Inflammatory macrophage (primary cell): ENCODE data around the gene EIF4EBP2.

Experiments
- DNase-seq, 2 donors: peaks; one replicate each; pipeline ENCODE4 v3.0.0-alpha.2; 2020 to 2022

Gene EIF4EBP2

DNA sequence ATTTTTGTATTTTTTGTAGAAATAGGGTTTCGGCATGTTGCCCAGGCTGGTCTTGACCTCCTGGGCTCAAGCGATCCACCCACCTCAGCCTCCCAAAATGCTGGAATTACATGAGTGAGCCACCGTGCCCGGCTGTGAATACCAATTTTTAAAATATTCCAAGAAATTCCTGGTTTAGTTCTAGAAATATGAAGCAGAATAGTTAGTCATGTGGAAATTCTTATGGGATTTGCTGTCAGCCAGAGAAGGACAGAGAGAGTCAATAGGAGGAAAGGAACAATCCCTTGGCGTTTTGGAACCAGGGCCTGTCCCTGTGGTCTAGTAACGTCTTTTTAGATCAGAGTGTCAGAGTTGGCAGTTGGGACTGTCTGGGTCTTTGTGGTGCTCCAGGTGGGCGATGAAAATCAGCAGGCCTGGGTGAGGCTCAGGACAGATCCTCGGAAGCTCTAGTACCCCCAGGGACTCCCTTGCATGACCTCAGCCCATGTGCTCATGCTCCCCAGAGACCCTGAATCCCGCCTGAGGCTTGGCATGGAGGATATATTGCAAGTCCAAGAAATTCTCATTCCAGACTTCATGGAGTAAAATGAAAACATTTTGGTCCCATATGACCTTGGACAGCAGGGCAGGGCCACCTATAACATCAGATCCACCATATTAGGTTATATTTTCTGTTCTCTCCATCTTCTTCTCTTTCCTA is 29.8 kb downstream of the EIF4EBP2 start:
- DNase-seq = no peak

DNA sequence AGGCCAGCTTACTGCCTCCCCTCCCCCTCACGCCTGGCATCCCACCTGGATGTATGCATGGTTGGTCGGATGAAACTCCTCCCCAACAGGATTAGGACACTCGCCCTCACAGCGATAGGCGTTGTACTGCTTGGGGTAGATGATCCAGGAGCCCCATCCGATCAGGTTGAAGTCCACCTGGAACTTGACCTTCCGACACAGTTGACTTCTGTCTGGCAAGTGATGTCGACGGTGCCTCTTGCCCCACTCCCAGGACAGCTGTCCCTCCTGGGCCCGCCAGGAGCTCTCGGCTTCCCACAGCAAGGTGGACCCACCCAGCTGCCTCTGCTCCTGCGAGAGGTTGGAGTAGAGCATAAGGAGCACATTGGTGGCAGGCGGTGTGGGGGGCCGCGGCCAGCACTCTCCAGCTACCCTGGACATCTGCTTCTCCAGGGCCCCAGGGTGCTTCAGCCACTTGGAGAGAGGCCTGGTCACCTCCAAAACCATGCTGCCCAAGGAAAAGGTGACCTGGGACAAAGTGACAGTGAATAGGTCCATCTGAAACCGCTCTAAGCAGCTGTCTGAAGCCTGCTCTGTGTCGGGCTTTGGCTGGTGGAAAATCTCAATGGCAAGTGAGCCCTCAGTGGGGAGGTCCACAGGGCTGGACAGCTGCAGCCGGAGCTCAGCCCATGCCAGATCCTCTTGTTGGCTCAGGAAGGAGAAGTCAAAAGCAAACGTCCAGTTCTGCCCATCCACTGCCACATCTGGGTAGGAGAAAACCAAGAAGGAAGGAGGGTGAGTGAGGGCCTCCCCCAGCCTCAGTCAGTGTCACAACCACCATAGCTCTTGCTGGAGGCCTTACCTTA is 31.5 kb downstream of the EIF4EBP2 start:
- no peak for DNase-seq

DNA sequence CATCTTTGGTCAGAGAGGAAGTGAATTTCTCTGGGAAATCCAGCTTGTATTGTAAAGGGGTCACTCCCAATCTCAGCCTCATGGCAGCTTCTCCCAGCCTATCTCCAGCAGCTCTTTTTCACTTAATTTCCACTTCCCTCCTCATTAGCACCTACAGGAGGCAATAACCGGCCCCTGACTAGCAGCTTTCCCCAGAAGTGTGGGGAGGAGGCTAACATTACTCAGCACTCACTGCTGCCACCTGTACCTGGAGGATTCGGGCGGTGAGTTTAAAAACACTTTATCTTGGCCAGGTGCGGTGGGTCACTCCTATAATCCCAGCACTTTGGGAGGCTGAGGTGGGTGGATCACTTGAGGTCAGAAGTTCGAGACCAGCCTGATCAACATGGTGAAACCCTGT is 33.8 kb downstream of the EIF4EBP2 start:
- no peak for DNase-seq

DNA sequence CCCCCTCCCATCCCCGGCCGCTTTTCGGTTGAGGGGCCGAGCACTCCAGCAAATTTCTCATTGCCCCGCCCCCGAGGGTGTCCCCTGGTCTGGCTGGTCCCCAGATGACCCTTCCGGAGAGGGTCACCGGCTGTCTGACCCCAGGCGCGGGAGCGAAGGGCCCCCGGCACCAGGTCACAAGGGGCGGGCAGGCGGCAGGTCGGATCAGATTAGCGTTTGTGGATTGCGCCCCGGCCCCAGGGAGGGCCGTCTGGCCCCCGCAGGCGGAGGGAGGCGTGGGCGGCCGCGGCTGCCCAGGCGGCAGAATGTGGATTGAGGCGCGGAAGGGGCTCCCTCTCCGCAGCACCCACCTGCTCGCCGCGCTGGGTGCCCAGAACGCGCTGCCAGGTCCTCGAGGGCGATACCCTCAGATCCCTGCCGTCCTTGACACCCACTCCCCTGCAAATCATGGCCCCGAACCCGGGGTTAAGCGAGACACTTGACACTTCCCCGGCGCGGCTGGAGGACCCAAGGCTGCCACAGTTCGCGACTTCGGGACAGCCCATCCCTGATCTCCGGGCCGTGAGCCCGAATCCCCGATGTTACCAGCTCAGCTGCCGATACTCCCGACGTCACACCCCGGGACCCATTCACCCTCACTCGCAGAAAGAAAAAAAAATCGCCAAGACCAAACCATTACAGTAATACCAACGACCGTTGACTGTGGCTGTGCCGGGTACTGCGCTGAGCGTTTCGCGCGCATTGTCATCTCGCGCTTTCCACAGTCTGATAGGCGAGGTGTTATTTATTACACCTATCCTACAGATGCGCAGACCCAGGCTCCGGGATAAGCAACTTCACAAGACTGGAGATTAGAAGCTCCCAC is 36.6 kb downstream of the EIF4EBP2 start:
- no peak for DNase-seq

DNA sequence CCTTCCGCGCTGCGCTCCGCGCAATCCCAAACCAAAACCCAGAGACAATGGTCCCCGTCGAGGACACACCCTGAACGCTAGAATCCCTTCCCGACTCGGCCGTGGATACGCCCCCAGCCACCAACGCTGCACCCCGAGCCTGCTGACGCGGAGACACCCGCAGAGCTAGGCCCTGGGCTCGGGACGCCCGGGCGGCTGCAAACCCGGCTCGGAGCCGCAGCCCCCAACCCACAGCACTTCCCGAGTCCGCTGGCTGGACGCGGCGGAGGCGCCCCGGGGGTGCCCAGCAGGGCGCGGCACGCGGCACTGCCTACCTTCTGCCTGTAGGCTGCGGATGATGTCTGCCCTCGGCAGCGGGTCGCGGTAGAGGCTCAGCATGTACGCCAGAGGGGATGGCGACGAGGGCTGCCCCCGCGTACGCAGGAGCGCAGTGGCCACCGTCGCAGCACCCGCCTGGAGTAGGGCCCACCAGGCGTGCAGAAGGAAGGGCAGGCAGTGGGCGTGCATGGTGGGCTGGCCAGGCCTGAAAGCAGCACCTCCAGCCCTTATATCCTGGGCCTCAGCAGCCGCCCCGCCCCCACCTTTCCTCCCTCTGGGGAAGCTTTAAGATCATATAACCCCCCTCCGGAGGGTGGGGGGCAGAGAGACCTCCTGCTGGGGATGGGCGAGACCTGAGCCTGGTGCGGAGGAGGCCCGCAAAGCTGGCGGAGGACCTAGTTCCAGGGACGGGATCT is 37.4 kb downstream of the EIF4EBP2 start, which contains the start of gene NODAL:
Gene NODAL, minus strand, starts transcription at position 521 of the 734 bp plus-strand sequence. Its CDS starts 14 bp downstream, at position 507.
- no peak for DNase-seq

DNA sequence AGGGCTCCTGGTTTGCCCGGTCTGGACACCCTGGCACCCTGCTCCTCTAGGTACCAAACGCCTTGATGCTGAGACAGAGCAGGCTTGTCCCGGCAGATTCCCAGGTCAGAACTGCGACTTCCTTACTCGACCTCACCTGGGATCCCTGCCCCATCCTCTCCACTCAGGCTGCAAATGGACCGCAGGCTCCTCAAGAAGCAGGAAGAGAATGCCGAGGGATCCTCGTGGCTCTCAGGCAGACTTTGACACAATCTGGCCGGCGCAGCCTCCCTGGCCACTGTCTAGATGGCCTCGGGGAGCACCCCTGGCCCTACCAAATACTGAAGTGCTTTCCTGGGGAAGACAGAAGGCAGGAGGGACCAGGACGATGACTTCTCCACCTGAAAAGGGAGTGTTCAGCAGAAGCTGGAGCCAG is 38.0 kb downstream of the EIF4EBP2 start:
- DNase-seq = no peak

DNA sequence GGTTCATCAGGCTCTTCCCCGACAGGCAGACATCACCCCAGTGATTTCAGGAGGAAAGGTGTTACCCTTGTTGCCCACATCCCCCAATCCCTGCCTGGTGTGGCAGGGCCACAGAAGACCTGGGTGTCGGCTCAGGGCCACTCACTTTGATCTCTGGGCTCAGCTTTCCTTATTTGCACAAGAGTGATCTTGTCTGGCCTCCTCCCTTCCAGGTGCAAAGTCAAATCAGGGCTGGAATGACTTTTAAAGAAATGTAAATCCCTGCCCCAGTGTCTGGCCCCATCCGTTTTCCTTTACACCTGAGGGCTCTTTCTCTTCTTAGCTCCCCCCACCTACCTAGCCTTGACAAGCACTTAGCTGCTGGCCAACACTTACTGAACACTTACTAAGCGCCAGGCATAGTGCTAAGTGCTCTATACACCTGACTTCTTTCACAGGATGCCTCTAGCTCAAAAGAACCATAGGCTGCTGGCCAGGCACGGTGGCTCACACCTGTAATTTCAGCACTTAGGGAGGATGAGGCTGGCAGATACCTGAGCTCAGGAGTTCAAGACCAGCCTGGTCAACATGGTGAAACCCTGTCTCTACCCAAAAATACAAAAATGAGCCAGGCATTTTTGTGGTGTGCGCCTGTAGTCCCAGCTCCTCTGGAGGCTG is 38.5 kb downstream of the EIF4EBP2 start:
- DNase-seq = no peak

DNA sequence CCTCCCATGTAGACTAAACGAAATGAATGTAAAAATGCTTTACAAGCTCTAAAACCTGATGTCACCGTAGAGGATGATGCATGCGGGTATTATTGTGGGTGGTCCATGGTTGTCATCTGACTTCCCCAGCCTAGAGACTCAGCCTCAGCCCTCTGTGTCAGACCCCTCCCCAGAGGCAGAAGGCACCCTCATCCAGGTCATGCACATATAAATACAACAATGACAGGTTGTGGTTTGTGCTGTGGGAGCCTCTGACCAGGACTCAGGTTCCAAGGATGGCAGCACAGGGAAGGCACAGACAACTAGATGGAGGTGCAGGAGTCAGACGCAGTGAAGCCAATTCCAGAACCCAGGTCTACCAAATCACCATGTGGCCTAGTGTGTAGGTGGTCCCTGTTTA is 40.8 kb downstream of the EIF4EBP2 start:
- DNase-seq = no peak

DNA sequence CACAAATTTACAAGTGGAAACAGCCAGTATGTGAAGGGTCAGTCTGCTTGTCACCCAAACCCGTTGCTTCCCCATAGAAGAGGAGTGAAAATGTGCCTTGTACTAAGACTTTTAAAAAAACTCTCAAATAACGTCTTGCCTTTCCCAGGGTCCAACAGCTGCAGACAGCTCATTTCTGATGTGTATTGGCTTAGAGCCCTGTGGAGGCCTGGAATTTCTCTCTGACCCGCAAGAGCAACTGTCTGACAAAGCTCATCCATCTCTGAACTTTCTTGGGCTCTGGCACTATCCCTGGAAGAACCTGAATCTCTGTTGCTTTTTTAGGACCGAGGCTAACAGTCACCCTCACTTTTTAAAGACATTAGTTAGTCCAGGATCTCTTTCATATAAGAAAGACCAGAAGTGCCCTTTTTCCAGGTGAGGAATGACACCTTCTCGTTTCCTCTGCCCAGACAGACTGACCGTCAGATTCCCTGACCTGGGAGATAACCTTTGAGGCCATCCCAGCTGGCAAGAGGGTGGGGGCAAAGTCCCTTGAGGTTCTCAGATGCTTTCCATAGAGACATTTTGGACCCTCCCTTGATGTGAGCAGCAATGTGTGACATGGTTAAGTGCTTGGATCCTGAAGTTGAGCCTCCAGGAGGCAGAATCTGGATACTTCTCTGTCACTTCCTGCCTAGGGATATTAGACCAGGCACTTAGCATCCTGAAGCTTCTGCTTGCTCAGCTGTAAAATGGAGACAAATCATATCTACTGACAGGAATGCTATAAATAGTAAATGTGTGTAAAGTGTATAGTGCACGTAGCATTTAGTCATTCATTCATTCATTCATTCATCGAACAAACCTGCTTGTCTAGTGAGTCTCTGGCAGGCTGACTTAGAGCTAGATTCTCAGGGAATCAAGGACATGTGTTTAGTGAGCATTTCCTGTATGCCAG is 42.0 kb downstream of the EIF4EBP2 start:
- no peak for DNase-seq

DNA sequence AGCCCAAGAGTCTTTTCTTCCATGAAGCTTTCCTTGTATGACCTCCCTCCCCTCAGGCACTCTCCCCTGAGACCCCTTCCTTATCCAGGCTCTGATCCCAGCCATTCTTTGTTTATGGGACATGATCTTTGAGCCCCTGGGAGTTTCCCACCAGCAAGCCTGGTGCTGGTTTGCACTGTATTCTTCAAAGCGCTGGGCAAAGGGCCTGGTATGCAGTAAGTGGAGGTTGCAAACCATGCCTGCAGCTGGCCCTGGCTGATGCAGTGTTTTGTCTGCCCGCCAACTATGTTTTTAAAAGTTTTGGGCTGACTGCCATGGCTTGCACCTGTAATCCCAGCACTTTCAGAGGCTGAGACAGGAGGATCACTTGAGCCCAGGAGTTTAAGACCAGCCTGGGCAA is 44.3 kb downstream of the EIF4EBP2 start:
- DNase-seq = no peak

DNA sequence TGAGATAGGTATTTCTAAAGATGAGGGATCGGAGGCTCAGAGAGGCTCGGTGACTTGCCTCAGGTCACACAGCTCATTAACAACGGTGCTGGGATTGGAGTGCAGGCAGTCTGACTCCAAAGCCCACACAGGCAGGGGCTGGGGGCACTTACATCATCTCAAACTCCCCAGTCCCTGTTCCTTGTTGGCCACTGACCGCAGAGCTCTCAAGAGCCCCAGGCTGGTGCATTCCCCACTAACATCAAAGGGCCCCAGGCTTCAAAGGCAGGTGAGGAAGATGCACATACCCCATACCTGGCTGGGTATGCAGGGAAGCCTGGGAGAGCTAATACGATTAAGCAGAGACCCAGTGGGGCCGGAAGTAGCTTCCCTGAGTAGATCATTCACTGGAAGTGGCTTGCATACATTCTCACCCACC is 51.3 kb downstream of the EIF4EBP2 start:
- no peak for DNase-seq

DNA sequence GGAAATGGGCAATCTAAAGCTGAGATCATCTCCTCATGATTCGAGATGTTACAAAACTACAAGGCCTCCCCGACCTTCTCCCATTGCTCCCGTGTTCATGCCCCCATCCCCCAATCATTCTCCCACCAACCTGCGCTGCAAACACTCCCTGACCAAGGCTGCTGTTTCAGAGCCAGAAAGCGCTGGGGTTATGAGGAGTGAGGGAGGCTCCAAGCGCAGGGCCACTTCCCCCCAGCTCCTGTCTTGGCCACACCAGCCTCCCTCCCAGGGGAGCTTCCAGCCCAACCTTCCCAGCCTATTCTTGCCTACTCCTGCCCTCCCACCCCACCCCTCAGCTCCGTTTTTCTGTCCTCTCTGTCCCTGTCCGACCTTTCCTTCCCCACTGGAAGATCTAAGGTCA is 52.2 kb downstream of the EIF4EBP2 start:
- peak; percentile 17 to 47 for DNase-seq

DNA sequence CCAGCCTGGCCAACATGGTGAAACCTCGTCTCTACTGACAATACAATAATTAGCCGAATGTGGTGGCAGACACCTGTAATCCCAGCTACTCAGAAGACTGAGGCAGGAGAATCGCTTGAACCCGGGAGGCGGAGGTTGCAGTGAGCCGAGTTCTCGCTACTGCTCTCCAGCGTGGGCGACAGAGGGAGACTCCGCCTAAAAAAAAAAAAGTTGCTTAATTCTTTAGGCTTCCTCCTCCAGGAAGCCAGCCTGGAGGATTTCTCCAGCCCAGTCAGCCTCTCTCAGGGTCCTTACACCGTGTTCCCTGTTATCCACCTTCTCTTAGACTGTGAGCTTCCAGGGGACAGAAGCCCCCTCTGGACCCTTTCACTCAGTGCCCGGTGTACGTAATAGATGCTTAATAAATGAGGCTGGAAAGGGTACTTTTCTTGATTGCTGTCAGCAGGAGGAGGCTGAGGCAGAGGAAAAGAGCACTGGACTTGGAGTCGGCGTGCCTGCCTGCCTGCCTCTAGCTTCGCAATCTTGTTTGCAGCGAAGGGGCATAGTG is 53.9 kb downstream of the EIF4EBP2 start:
- DNase-seq = peak; percentile 62 to 71

DNA sequence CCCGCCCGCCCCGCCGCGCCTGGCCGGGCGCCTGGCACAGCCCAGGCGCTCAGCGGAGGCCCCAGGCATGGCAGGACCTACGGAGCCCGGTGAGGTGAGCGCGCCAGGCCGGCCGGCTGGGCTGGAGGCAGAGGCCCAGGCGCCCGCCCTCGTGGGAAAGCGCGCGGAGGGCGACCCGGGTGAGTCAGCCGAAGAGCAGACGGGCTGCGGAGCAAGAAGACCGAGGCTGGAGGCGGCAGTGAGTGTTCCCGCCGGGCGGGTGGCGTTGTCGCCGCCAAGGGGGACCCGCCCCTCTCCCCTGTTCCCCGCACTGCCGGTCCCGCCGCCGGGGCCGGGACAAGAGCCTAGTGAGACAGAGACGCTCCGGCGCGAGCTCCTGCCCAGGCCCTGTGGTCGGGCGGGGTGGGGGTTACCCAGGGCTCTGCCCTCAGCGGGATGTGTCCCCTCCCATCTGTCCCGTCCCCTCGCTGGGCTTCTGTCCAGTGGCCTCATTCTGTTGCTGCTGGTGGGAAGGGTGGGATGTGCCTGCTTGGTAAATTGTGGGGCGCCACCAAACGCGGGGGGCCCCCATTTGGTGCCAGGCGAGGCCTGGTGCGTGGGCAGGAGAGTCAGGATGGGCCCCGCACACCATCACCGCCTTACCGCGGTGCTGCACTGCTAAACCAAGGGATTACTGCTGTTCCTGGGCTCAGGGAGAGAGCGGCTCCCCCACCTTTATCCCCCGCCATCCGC is 54.5 kb downstream of the EIF4EBP2 start:
- DNase-seq = peak; percentile 48 to 80

DNA sequence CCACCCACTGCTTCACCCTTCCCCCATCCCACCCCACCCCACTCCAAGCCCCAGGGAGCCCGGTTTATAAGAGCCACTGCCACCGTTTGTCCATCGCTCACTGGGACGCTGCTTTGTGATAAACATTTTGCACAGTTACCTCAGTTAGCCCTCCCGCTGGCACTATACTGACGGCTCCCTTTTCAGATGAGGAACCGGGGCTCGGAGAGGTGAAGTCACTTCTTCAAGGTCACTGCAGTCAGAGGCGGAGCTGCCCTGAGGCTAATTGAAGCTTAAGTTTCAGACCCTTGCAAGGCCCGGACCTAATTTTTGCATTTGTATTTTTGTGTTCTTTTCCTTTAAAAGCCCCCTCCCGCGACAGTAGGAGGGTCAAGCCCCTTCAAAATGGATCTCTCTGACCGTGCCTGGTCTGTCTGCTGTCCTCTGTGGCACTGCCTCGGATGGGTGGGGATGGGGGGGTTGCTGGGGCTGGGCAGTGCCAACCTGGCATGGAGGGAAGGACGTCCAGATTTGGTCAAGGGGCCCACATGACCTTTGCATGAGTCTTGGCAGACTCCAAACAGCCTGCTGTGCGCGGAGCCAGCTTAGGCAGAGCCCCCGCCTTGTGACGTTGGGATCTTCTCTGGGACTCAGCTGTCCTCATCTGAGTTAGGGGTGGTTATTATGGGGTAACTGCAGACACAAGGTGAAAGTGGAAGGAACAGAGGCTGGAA is 55.3 kb downstream of the EIF4EBP2 start:
- DNase-seq = peak; percentile 20 to 48

DNA sequence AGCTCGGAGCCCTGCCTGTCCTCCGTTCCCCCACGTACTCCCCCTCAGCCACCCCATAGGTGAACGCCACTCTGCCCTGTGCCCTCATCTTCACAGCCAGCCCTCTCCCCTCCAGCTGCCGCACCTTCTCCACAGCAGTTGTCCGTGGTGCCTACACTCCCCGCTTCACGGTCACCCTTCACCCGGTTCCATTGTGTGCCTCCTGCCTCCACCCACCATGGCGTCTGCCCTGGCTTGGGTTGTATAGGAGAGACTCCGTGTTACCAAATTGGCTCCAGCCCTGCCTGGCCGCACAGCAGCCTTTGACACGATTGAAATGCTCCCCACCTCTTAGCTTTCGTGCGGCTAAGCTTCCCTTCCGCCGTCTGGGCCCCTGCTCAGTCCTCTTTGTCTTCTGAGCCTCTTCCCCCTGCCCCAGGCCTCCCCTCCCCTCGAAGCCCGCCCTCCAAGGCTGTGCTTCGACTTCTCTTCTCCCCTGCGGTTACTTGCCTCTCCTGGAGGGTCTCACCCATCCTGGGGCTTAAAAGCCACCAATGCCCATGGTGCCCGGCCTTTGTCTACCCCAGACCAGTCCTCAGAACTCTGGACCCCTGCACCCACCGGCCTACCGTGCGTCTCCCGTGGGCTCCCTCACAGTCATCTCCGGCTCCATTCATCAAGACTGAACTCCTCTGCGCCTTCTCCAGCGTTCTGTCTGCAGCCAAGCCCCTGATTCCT is 56.0 kb downstream of the EIF4EBP2 start:
- no peak for DNase-seq

DNA sequence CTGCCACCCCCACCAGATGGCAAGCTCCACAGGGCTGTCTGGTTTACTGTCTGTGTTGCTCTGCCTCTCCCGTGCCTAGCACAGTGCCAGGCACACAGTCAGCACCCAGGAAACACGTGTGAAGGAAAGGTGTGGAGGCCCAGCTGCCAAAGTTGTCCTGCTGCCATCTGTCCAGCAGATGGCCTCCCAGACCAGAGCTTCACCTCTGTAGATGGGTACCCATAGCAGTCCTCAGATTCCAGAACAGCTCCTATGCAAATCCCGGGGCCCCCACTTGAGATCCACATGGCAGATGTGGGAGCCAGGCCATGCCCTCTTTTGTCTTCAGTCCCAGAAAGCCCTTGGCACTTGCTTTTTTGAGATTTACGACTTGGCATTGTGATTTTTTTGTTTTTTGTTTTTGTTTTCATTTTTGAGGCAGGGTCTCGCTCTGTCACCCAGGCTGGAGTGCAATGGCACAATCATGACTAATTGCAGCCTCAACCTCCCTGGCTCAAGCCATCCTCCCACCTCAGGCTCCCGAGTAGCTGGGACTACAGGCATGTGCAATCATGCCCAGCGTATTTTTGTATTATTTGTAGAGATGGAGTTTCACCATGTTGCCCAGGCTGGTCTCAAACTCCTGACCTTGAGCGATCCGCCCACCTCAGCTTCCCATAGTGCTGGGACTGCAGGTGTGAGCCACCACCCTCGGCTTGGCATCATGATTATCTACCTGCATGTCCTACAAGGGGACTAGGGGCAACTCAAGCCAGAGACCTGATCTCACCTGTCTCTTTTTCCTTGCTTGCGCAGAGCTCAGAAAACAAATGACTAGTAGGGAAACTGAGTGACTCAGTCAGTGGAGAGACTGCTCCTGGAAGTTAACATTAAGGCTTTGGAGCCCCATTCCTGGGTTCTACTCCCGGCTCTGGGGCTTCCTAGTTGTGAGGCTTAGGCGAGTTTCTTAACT is 57.7 kb downstream of the EIF4EBP2 start:
- peak; percentile 41 to 52 for DNase-seq
